T-helper 1 cell treated with Interleukin-12 subunit alpha and Interleukin-12 subunit beta and Interleukin-4 antibody, amounts not matched to agents 30 μg/mL and 1 μg/mL, for 36 hours (primary cell): ENCODE measurements around the gene NPFF.

Experiments
- H3K27ac Mint-ChIP-seq: one replicate; pipeline ENCODE4 v1.8.0; 2021; ENCODE audit warnings: mild to moderate bottlenecking, mixed read lengths
- H3K27me3 Mint-ChIP-seq: one replicate; pipeline ENCODE4 v1.8.0; 2021; ENCODE audit warnings: low read depth, mixed read lengths
- H3K36me3 Mint-ChIP-seq: one replicate; pipeline ENCODE4 v1.8.0; 2021; ENCODE audit warnings: low read depth, mixed read lengths
- H3K4me1 Mint-ChIP-seq: one replicate; pipeline ENCODE4 v1.8.0; 2021; ENCODE audit warnings: low read depth, mixed read lengths
- H3K4me3 Mint-ChIP-seq: one replicate; pipeline ENCODE4 v1.8.0; 2021; ENCODE audit warnings: mild to moderate bottlenecking, moderate library complexity, mixed read lengths
- H3K9me3 Mint-ChIP-seq: one replicate; pipeline ENCODE4 v1.8.0; 2021; ENCODE audit warnings: mixed read lengths

The NPFF gene

GRCh38 chr12:53530061-53530460 is 22.8 kb upstream of the NPFF start:
- no peaks in the 10 kb centered on the region for H3K27me3 Mint-ChIP-seq
- no peaks in the 10 kb centered on the region for H3K9me3 Mint-ChIP-seq
- H3K4me1 Mint-ChIP-seq = no peaks in the 10 kb centered on the region
- peaks cover 28% of the 10 kb centered on the region for H3K36me3 Mint-ChIP-seq
- no peak overlapping the region for H3K27ac Mint-ChIP-seq
- H3K4me3 Mint-ChIP-seq = no peak overlapping the region

- H3K27ac Mint-ChIP-seq = no peak overlapping the region
- H3K27me3 Mint-ChIP-seq = no peaks in the 10 kb centered on the region
- H3K36me3 Mint-ChIP-seq = peaks cover 28% of the 10 kb centered on the region
- H3K4me1 Mint-ChIP-seq = no peaks in the 10 kb centered on the region
- no peak overlapping the region for H3K4me3 Mint-ChIP-seq
- H3K9me3 Mint-ChIP-seq = no peaks in the 10 kb centered on the region
Measured at GRCh38 chr12:53524476-53524875, 17.2 kb upstream of the NPFF start.

DNA sequence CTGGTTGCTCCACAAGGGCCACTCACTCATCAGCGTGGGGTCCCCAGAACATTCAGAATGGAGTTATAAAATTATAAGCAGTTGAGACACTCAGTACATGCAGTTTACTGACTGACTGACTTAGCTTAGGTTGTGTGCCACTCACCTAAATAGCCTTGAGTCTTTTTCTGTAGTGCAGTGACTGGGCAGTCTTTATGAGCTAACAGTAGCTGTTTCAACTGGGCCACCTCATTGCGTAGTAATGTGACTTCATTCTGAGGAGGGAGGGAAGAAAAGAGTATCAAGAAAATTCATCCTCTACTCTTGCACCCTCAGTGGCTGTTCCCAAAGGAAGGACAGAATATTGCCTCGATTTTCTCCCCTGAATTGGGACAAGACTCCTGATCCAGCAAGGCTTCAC is 15.8 kb upstream of the NPFF start:
- Mint-ChIP-seq H3K36me3 (peaks cover 26% of the 10 kb centered on the region), H3K27me3 (no peaks in the 10 kb centered on the region), H3K27ac (no peak overlapping the region)

GRCh38 chr12:53518381-53518780 is 11.1 kb upstream of the NPFF start:
- Mint-ChIP-seq H3K36me3 (peaks cover 33% of the 10 kb centered on the region), H3K27me3 (no peaks in the 10 kb centered on the region), H3K4me1 (no peaks in the 10 kb centered on the region), H3K9me3 (no peaks in the 10 kb centered on the region), H3K4me3 (no peak overlapping the region), H3K27ac (no peak overlapping the region)

More for the DNA sequence above, 15.8 kb upstream of the NPFF start:
- no peak overlapping the region for H3K4me3 Mint-ChIP-seq
- no peaks in the 10 kb centered on the region for H3K4me1 Mint-ChIP-seq
- no peaks in the 10 kb centered on the region for H3K9me3 Mint-ChIP-seq

- Mint-ChIP-seq H3K9me3 (no peaks in the 10 kb centered on the region), H3K27ac (no peak overlapping the region), H3K27me3 (no peaks in the 10 kb centered on the region), H3K36me3 (peaks cover 31% of the 10 kb centered on the region), H3K4me1 (peaks cover 3% of the 10 kb centered on the region), H3K4me3 (no peak overlapping the region)
Measured at GRCh38 chr12:53516758-53517455, 9.6 kb upstream of the NPFF start.

DNA sequence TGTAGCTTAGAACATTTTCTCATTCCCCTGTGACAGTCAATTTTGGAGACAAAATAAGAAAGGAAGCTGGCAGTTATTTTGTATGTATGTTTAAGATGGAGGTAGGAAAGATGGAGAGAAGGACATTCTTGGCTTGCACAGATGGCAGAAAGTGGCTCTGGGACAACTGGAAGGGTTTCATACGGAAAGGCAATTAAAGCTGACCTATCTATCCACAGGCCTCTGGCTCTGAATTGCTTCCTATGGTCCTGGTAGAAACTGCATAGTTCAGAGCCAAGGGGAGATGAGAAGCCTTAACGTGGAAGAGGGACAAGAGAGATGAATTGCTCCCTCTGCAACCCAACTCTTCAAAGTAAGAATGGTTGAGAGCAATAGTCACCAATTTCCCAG is 8.0 kb upstream of the NPFF start:
- Mint-ChIP-seq H3K36me3 (peaks cover 26% of the 10 kb centered on the region), H3K9me3 (no peaks in the 10 kb centered on the region), H3K4me3 (no peak overlapping the region), H3K27ac (no peak overlapping the region), H3K27me3 (no peaks in the 10 kb centered on the region), H3K4me1 (peaks cover 3% of the 10 kb centered on the region)

DNA sequence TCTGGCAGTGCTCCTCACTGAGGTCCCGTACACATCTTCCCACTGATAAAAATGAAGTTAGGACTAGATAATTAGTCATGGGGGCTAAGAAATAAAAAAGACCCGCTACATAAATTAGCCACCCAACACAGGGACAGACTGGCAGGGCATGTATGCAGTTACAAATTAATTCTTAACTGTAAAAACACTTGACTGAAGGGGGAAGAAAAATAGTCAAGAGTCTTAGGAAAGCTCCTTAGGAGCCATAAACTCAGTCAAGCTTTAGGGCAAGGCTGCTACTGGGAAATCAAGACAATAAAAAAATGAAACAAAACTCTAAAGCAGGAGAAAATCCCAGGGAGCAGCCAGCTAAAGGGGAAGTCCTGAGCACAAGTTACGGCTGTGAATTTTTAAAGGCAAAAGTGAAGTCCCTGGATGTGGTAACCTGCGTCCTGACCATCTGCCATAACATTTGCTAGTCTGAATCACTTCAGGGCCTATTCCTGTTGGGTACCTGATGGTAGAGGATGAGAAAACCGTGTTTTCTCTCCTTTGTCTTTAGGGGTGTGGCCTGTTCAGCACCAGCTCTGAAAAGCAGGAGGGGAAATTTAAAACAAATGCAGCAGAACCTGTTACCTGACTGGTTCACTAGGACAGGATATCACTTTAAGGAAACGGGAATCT is 7.5 kb upstream of the NPFF start:
- Mint-ChIP-seq H3K27ac (no peak overlapping the region), H3K9me3 (no peaks in the 10 kb centered on the region), H3K4me3 (no peak overlapping the region), H3K27me3 (no peaks in the 10 kb centered on the region), H3K4me1 (peaks cover 3% of the 10 kb centered on the region), H3K36me3 (peaks cover 23% of the 10 kb centered on the region)

DNA sequence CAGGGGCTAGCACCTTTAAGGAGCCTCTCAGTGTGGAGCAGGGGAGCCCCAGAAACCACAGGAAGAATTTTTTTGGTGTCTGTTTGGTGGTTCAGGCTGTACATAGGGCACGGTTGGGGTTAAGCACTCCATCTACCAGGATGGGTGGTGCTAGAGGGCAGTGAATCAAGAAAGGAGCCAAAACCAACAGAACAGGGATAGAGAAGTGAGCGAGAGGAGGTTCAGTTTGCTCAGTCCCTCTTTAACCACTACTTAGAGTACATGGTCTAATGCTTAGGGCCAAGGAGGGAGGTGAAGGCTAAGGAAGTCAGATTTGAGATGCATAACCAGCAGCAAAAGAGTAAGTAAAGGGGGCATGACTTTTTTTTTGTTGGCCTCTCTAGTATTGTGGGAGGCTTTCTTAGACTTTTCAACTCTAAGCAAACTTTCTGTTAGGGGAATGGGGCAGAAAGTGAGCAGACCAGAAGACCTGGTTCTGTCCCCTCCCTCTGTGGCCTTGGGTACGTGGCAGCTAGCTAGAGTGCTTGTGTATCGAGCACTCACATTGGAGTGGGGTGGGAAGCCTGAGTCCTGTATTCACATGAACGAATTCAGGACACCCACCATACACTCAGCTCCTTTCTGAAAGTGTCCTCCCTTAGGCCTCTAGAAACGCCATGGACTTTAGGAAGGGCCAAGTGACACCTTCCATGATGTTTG is 6.6 kb upstream of the NPFF start:
- Mint-ChIP-seq H3K9me3 (no peaks in the 10 kb centered on the region), H3K27me3 (no peaks in the 10 kb centered on the region), H3K4me3 (no peak overlapping the region), H3K4me1 (peaks cover 3% of the 10 kb centered on the region), H3K36me3 (peaks cover 23% of the 10 kb centered on the region), H3K27ac (no peak overlapping the region)

GRCh38 chr12:53510181-53510812 is 3.0 kb upstream of the NPFF start:
- H3K27ac Mint-ChIP-seq = no peak overlapping the region
- peaks cover 8% of the 10 kb centered on the region for H3K4me1 Mint-ChIP-seq
- no peaks in the 10 kb centered on the region for H3K9me3 Mint-ChIP-seq
- peaks cover 23% of the 10 kb centered on the region for H3K36me3 Mint-ChIP-seq
- no peaks in the 10 kb centered on the region for H3K27me3 Mint-ChIP-seq
- no peak overlapping the region for H3K4me3 Mint-ChIP-seq

DNA sequence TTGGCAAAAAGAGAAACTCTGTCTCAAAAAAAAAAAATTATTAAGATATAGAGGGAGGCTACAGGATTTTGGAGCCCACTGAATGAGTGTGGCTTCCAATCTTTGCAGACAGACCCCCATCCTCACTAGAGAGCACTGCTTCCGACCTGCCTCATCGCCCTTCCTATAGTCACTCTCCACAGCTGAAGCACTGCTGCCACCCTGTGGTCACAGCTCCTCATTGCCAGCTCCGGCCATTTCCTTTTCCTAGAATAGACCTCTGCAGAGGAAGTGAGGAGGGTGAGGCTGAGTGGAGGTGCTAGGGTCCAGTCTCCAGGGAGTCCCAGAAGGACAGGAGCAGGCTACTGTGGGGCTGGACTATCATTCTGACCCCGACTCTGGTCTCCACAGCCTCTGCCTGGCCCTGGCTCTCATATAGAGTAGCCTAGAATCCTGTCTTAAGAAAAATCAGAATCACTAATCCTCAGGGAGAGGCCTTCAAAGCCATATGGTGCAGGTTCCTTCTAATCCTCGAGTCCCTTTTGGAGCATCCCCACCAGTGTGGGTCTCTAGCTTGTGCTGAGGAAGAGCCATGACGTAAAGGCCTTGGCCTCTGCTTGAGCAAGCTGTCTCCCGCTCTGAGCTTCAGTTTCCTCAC is 1.4 kb upstream of the NPFF start:
- H3K27me3 Mint-ChIP-seq = no peaks in the 10 kb centered on the region
- peak overlapping the region; percentile 38 for H3K27ac Mint-ChIP-seq
- peaks cover 16% of the 10 kb centered on the region for H3K36me3 Mint-ChIP-seq
- H3K9me3 Mint-ChIP-seq = no peaks in the 10 kb centered on the region
- no peak overlapping the region for H3K4me3 Mint-ChIP-seq
- peaks cover 8% of the 10 kb centered on the region for H3K4me1 Mint-ChIP-seq

GRCh38 chr12:53507603-53507885 is 260 bp upstream of the NPFF start:
- no peaks in the 10 kb centered on the region for H3K9me3 Mint-ChIP-seq
- peaks cover 13% of the 10 kb centered on the region for H3K36me3 Mint-ChIP-seq
- H3K27me3 Mint-ChIP-seq = no peaks in the 10 kb centered on the region
- no peak overlapping the region for H3K4me3 Mint-ChIP-seq
- no peak overlapping the region for H3K27ac Mint-ChIP-seq
- H3K4me1 Mint-ChIP-seq = peaks cover 6% of the 10 kb centered on the region

DNA sequence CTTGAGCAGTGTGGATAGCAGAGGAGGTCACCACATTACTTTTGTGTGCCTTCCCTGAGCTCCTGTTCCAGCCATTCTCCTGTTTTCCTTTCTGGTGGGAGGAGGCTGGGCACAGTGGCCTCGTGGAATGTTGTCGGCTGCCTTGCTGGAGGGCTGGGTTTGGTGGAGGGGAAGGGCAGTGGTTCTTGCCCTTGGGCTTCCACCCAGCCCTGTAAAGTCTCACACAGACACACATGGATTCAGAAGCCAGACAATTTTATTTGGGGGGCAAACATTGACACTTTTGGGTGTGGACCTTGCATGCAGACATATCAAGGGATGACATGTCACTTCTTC is 866 bp downstream of the NPFF start:
- H3K9me3 Mint-ChIP-seq = no peaks in the 10 kb centered on the region
- no peak overlapping the region for H3K27ac Mint-ChIP-seq
- H3K4me3 Mint-ChIP-seq = no peak overlapping the region
- H3K27me3 Mint-ChIP-seq = no peaks in the 10 kb centered on the region
- H3K4me1 Mint-ChIP-seq = peaks cover 12% of the 10 kb centered on the region
- H3K36me3 Mint-ChIP-seq = peaks cover 8% of the 10 kb centered on the region

DNA sequence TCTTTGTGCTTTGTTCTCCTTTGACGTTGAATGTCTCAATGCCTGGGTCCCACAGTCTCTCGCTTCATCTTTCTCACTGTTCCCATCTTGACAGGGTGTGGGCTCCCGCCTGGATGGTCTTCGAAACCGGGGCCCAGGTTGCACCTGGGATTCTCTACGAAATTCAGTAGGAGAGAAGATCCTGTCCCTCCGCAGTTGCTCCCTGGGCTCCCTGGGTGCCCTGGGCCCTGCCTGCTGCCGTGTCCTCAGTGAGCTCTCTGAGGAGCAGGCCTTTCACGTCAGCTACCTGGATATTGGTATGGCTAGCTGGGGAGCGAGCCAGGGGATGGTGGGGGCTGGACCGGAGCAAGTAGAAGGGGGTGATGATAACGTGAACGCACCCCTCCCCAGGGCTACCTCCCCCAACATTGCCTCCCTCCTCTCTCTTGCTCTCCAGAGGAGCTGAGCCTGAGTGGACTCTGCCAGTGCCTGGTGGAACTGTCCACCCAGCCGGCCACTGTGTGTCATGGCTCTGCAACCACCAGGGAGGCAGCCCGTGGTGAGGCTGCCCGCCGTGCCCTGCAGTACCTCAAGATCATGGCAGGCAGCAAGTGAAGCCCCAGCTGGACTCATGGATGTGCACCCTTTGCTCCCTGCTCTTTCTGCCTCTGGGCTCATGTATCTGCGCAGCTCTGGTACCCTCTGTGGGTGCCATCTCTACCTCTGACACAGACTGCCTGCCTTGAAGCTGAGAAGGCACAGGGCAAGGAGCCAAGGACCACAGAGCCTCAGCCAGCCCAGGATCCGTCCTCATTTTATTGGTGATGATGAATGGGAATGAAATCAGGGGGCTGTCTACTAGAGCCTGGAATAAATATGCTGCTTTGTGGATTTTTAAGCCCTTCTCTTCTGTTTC is 1.5 kb downstream of the NPFF start:
- no peaks in the 10 kb centered on the region for H3K9me3 Mint-ChIP-seq
- peaks cover 12% of the 10 kb centered on the region for H3K4me1 Mint-ChIP-seq
- H3K27ac Mint-ChIP-seq = no peak overlapping the region
- peaks cover 8% of the 10 kb centered on the region for H3K36me3 Mint-ChIP-seq
- H3K27me3 Mint-ChIP-seq = no peaks in the 10 kb centered on the region
- no peak overlapping the region for H3K4me3 Mint-ChIP-seq

- Mint-ChIP-seq H3K27ac (no peak overlapping the region), H3K4me3 (no peak overlapping the region), H3K27me3 (no peaks in the 10 kb centered on the region), H3K4me1 (peaks cover 14% of the 10 kb centered on the region), H3K36me3 (peaks cover 8% of the 10 kb centered on the region), H3K9me3 (no peaks in the 10 kb centered on the region)
Measured at GRCh38 chr12:53505086-53505485, 2.2 kb downstream of the NPFF start.
